Esophagus mucosa (tissue), 1 donor: Measurements from ENCODE around the gene THAP3. TPM values are rescaled to one million over a fixed set of nuclear protein-coding genes. Genes with fewer than 3 reads are reported as not detected.
A peak's percentile ranks its signal among the peaks of the same experiment; 100 is the strongest.

Experiments used
- ATAC-seq: fragments of 200-7000 bp; cut with Tn5 transposase; one replicate; pipeline ENCODE4 v1.9.1; 2020
- total RNA-seq: library from RNA; stranded (reverse); gene quantifications from one replicate; pipeline ENCODE4 v1.2.4, GENCODE V29; 2023
- donor health status: DM: yes; HTN: yes; CAD: no.

THAP3 gene
- total RNA-seq, 1 donor from 2014 or later: 6.4 TPM

DNA sequence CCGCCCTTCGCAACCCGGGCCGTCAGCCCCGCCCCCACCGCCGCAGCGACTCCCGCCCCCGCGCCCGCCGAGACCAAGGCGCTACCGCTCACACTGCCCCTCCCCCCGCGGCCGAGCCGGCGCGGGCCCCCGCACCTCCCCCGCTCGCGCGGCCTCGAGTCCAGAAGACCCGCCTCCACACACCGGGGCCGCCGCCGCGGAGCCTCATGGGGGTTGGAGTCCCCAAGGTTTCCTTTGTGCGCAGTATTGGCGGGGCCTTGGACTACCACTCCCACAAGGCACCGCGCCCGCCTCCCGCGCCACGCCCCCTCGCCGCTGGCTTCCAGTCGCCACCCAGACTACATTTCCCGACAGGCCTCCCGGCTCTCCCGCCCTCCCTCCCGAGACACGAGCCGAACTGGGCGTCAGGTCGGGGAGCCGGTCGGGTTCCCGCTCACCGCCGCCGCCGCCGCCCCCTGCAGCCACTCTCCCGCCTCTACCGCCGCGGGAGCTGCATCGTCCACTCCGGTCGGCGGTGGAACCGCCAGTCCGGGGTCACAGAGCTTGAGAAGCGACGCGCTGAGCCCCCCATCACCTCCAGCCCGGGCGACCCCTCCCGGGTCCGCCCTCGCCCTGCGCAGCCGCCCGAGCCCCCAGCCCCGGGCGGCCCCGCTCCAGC is 11.2 kb upstream of the THAP3 start, which contains the start of gene PHF13:
PHF13 (plus strand) TSS at position 371 of the 658 bp plus-strand sequence. CDS start 336 bp downstream, outside the sequence.
- peak; percentile 97 for ATAC-seq

- peak; percentile 7 for ATAC-seq
Measured at GRCh38 chr1:6614019-6614928, 10.4 kb upstream of the THAP3 start.

GRCh38 chr1:6614929-6615785 is 9.5 kb upstream of the THAP3 start:
- ATAC-seq: no peak

DNA sequence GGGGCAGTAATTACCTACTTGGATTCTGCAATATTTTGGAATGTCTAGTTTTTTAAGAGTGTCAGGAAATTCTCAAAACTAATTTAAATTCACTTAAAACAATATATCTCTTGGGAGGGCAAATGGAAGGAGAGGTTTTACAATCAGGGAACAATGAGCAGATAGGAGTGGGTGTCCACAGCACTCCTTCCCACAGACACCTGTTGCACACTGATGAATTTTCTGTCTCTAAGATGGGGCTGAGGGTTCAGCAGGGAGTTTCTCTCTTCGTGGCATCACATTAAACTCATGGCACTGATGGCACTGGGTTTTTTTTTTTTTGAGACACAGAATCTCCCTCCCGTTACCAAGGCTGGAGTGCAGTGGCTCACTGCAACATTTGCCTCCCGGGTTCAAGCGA is 5.6 kb upstream of the THAP3 start:
- ATAC-seq: no peak

DNA sequence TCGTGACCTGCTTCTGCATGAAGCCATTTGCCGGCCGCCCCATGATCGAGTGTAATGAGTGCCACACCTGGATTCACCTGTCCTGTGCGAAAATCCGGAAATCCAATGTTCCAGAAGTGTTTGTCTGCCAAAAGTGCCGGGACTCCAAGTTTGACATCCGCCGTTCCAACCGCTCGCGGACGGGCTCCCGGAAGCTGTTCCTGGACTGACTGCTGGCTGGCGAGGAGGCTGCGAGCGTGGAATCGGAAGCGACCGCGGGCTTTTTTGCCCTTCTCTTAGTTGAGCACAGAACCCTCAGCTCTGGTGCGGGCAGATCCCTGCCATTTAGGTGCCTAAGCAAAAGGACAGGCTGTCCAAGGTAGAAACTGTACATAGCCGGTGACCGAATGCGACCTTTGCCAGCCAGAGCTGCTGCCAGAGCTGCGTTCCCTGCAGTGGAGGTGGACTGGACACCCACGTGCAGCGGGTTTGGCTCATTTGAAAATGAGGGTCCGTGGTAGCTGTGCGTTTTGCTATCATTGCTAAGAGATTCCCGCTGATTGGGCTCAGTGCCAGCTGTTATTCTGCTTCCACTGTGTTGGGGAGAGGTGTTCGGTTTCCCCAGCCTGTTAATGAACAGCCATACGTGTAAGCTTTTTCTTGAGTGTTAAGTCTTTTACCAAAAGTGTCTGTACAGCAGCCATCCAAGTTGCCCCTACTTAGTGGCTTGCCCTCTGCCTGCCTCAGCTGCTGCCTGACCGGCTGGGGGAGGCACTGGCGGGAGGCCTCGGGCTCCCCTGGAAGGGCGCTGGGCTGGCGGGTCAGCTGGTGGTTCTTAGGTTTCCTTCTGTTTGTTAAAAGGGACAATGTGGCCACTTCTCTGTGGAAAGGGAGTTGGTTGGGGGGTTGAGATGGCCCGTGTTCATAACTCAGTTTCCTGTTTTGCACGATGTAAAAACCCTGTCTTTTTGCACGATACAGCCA is 3.0 kb upstream of the THAP3 start:
- no peak for ATAC-seq

- ATAC-seq: no peak
Measured at GRCh38 chr1:6622396-6623152, 2.1 kb upstream of the THAP3 start.

DNA sequence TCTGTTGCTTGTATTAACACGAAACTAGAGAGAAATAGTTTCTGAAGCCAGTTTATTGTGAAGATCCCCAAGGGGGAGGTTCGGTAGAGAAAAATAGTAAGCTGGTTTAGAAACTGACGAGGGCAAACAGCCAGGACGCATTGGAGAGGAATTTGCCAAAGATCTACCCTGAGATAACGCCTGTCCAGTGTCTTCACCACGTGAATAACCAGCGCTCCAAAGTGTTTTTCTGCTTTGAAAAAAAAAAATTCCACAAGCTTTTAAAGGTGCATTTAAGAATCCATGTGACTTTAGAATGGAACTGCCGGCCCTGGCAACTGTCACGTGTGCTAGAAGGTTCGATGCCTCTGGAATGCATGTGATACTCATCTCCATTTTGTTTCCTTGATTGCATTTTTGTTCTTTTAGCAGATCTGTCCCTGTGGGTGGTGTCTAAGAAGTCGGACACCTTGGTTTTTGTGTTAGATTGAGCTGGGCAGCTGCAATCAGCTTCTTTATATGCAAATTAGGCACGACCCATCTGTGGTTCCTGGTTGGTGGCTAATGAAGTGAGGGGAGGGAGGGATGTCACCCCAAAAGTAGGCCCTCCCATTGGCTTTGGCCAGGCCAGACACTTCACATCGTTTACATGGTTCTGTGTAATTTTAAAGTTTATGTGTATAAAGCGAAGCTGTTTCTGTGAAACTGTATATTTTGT is 1.3 kb upstream of the THAP3 start:
- ATAC-seq: no peak

GRCh38 chr1:6625584-6626149 is 999 bp downstream of the THAP3 start:
- peak; percentile 5 for ATAC-seq

DNA sequence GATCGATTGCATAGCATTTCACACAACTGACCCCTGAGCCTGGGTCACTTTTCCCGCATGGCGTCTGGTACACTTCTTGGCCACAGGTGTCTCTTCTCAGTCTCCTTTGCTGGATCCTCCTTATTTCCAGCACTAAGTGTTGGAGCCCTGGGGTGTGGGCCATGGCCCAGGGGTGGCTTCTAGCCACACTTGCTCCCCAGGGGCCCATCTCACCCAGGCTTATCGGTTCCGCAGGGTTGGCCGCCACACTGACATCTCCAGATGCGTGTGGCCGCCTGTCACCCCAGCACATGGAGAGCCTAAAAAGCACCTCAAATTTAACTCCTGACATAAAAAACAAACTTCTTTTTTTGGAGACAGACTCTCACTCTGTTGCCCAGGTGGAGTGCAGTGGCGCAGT is 2.4 kb downstream of the THAP3 start:
- ATAC-seq: no peak

DNA sequence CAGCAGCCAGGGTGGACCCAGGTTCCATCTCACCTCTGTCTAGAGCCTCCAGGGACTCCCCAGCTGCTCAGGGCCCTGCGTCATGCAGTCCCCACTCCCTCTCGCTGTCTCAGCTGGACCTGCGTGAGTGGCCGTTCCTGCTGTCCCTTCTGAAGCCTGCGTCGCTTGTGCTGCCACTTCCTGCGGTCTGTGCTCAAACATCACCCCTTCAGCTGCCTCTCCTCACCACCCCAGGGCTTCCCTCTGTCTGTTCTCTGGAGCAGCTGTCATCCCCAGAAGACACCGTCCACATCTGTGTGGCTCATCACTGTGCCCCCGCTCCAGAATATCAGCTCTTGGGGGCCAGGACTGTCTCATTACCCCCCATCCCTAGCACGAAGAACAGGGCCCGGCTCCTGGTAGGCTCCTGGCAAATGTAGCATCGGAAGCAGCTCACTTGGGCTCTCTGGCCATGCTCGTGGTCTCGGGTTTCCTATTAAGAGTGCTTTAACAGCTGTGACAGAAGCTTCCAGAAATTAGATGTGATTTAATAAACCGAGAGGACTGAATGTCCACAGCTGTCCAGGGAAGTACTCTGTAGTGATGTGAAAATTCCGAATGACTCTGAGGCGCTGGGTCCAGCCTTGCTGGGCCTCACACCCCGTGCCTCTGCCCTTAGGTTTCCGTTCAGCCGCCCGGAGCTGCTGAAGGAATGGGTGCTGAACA is 3.3 kb downstream of the THAP3 start:
- no peak for ATAC-seq

DNA sequence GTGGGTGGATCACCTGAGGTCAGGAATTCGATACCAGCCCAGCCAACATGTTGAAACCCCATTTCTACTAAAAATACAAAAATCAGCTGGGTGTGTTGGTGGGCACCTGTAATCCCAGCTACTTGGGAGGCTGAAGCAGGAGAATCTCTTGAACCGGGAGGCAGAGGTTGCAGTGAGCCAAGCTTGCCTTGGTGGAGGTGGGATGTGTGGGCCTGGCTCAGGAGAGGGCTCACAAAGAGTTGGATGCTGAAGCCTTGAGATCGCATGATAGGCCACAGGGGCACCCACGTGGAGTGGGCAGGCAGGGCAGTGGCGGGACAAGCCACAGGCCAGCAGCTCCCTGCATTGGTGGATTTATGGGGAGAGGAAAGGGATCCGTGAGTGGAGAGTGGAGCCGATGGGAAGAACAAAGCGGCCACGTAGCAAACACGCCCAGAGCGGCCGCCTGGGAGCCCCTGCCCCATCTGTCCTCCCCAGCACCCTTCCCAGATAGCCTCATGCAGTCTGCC is 4.4 kb downstream of the THAP3 start:
- ATAC-seq: no peak

GRCh38 chr1:6630027-6630426 is 5.4 kb downstream of the THAP3 start:
- ATAC-seq: no peak

- no peak for ATAC-seq
Measured at GRCh38 chr1:6631058-6631457, 6.4 kb downstream of the THAP3 start.

GRCh38 chr1:6632588-6633514 is 8.2 kb downstream of the THAP3 start:
- ATAC-seq: no peak

DNA sequence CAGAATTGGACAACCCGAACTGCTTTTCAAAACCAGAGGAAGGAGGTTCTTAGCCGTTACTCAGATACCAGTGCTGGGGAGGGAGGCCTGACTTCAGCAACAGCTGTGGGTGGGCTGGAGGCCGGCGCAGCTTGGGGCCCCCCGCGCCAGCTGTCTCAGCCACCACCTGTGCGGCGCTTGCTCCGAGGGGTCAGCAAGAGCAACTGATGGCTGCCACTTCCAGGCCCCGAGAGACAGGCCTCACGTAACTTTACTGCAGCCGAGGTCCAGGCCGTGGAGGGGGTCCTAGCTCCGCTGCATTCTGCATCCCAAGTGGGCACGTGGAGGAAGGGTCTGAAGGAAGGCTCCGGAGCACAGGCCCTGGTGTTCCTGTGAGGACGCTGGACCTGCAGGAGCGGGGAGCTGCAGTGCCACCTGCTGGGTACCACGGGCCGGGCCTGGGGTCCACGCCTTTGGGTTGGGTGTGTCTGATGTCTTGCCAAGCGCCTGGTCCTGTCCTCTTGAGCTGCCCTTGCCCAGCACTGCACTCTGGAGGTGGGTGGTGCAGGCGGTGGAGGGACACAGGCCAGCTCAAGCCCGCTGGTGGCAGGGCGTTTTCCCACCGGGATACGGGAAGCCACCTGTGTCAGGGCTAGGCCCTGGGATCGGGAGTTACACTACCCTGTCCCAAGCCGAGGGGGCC is 9.8 kb downstream of the THAP3 start:
- peak; percentile 71 for ATAC-seq

GRCh38 chr1:6635161-6635909 is 10.7 kb downstream of the THAP3 start:
- ATAC-seq: no peak
